Lung (tissue), 12 donors: ENCODE results near the gene SP6. TPM values are rescaled to one million over a fixed set of nuclear protein-coding genes. Genes with fewer than 3 reads are reported as not detected.

Experiments used
- ATAC-seq: fragments of 200-7000 bp; cut with Tn5 transposase; one replicate; pipeline ENCODE4 v1.9.1; 2020; ENCODE audit warnings: moderate number of reproducible peaks; ENCODE audit not compliant: insufficient read depth, low FRiP score
- DNase-seq, 3 donors: peaks; one replicate each; pipeline ENCODE4 v3.0.0-alpha.2; 2013 to 2017
- H3K27ac ChIP-seq, 2 donors: one replicate each; pipeline ENCODE4 v1.5.1; 2013; ENCODE audit warnings: mild to moderate bottlenecking in 2 of 2, moderate library complexity in 2 of 2, control low read depth in 1 of 2, inconsistent platforms in 1 of 2, low read depth in 1 of 2, low read length in 1 of 2
- H3K27me3 ChIP-seq, 3 donors: one replicate each; pipeline ENCODE4 v1.5.1; 2013; ENCODE audit warnings: low read length in 2 of 3; ENCODE audit not compliant: control insufficient read depth in 3 of 3, insufficient read depth in 3 of 3
- H3K36me3 ChIP-seq, 4 donors: one replicate each; pipeline ENCODE4 v1.5.1; 2013; ENCODE audit warnings: low read length in 4 of 4, mild to moderate bottlenecking in 1 of 4, moderate library complexity in 1 of 4; ENCODE audit not compliant: control insufficient read depth in 4 of 4, insufficient read depth in 4 of 4
- H3K4me1 ChIP-seq, 5 donors: one replicate each; pipeline ENCODE4 v1.5.1; 2013; ENCODE audit warnings: low read length in 5 of 5, mild to moderate bottlenecking in 2 of 5, moderate library complexity in 1 of 5; ENCODE audit not compliant: control insufficient read depth in 5 of 5, insufficient read depth in 5 of 5
- H3K4me3 ChIP-seq: one replicate; pipeline ENCODE4 v1.5.1; 2013; ENCODE audit warnings: mild to moderate bottlenecking, control low read depth, moderate library complexity
- H3K9ac ChIP-seq, 2 donors: one replicate each; pipeline ENCODE4 v1.5.1; 2013; ENCODE audit warnings: low read length in 2 of 2, control low read depth in 1 of 2; ENCODE audit not compliant: insufficient read depth in 1 of 2
- H3K9me3 ChIP-seq, 4 donors: one replicate each; pipeline ENCODE4 v1.5.1; 2013; ENCODE audit warnings: low read length in 3 of 4, mild to moderate bottlenecking in 1 of 4, moderate library complexity in 1 of 4; ENCODE audit not compliant: control insufficient read depth in 4 of 4, insufficient read depth in 3 of 4
- WGBS, 2 donors: extraction: QIAGEN DNeasy Blood & Tissue Kit; methylation state at CpG; one replicate each; pipeline ENCODE4 v1.1.7; 2013; 5-methylcytosine and 5-hydroxymethylcytosine counted together
- polyA plus RNA-seq, 2 donors: library from polyadenylated mRNA; stranded (reverse); fragments of 200-250 nt; gene quantifications; one replicate each; pipeline ENCODE4 v1.2.1, GENCODE V29; 2013
- total RNA-seq, 2 donors: library from RNA; depleted of rRNA in 1 of 2; stranded (reverse); fragments of >200 nt in 1 of 2; gene quantifications; one replicate each; pipeline ENCODE4 v1.2.1, GENCODE V29; 2014 to 2021
- TF ChIP-seq, protein P1 (sequence below): IDR thresholded peaks from 2 replicates; pipeline ENCODE4 v1.5.1; 2012; ENCODE audit warnings: mild to moderate bottlenecking; ENCODE audit errors: control extremely low read depth, extremely low read depth
- donor health status: control.
- donor health status: control.
- donor health status: Bipolar disorder and iron deficiency.
- donor health status: healthy.
- donor health status: DM: yes; HTN: yes; CAD: no.

SP6 gene
- total and polyA plus RNA-seq, 4 donors = 2.3 to 4.5 (median 3.5) TPM

DNA sequence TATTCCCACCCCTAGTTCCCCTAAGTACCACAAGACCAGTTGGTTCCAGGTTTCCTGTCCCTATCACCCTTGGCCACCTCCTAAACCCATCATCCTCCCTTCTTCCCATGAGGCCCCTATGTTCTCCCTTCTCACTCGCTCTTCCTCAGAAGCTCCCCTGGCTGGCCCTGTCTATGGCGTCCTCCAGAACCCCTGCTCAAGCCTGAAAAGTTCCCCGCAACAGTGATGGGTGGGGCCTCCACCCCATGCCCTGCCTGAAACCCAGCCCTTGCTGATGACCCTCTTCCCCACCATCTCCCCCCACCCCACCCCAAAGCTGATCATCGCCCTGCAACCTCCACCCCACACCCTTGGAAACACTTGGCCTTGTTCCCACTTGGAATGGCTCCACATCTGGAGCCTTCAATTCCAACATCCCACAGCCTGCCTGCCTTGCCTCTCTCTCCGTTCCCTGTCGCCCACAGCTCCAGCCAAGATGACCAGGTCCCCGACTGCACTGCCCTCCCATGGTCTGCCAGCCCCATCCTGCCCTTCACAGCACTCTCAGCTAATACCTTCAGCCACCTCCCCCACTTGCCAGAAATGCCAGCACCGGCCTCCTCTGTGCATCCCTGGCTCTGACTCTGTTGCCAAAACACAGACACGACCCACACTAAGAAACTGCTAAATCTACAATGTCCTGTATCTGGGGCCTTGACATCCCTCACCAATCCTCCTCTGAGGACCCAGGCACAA, 39.9 kb downstream of the SP6 start:
- DNase-seq (no peak), ATAC-seq (no peak)
- Histone ChIP-seq H3K9me3 (no peaks in the 10 kb centered on the region), H3K27me3 (no peaks in the 10 kb centered on the region), H3K4me1 (peaks cover 0 to 9% (median 3%) of the 10 kb centered on the region in 5 donors), H3K36me3 (peaks cover 3 to 70% (median 17%) of the 10 kb centered on the region in 4 donors), H3K4me3 (no peak overlapping the region), H3K9ac (no peak overlapping the region), H3K27ac (peak overlapping the region in 1 of 2 donors; percentile 9)
- TF ChIP-seq, protein P1, sequence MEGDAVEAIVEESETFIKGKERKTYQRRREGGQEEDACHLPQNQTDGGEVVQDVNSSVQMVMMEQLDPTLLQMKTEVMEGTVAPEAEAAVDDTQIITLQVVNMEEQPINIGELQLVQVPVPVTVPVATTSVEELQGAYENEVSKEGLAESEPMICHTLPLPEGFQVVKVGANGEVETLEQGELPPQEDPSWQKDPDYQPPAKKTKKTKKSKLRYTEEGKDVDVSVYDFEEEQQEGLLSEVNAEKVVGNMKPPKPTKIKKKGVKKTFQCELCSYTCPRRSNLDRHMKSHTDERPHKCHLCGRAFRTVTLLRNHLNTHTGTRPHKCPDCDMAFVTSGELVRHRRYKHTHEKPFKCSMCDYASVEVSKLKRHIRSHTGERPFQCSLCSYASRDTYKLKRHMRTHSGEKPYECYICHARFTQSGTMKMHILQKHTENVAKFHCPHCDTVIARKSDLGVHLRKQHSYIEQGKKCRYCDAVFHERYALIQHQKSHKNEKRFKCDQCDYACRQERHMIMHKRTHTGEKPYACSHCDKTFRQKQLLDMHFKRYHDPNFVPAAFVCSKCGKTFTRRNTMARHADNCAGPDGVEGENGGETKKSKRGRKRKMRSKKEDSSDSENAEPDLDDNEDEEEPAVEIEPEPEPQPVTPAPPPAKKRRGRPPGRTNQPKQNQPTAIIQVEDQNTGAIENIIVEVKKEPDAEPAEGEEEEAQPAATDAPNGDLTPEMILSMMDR = no peak
- WGBS, 2 donors = 80 to 86% methylated on average over 9 of the region's 9 CpGs

DNA sequence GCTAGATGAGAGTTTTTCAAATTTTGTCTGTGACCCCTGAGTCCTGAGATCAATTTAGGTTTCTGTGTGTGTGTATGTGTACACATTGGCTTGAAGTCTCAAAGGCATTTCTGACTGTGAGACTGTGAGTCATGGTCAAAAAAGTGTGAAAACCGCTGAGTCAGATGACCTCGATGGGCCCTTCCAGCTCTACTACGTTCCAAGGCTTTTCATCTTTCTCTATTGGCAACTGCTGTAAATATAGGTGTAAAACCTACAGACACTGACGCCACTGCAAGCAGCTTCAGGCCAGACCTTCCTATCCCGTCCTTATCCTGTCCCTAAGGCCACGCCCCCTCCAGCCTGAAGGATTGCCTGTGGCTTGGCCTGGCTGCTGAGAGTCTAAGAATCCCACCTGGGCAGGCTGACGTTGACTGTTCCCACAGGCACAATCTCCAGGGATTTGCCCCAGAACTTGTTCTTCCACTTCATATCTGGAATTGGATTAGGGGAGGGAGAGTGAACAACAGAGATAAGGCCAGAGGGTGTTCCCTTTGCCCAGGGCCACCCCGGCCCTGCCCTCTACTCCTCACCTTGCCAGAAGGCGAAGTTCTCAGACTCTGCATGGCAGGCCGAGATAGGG, 40.7 kb downstream of the SP6 start:
- H3K4me1 ChIP-seq = peaks cover 0 to 9% (median 3%) of the 10 kb centered on the region in 5 donors
- TF ChIP-seq, protein P1 = no peak
- no peak overlapping the region for H3K4me3 ChIP-seq
- ATAC-seq = peak; percentile 54
- whole genome bisulfite sequencing, 2 donors = 61 to 81% methylated on average over 10 of the region's 10 CpGs
- peak in 2 of 3 donors; percentile 32 to 81 for DNase-seq
- H3K36me3 ChIP-seq = peaks cover 3 to 64% (median 15%) of the 10 kb centered on the region in 4 donors
- no peaks in the 10 kb centered on the region for H3K9me3 ChIP-seq
- no peaks in the 10 kb centered on the region for H3K27me3 ChIP-seq
- H3K9ac ChIP-seq = no peak overlapping the region
- H3K27ac ChIP-seq = peak overlapping the region in 1 of 2 donors; percentile 8

DNA sequence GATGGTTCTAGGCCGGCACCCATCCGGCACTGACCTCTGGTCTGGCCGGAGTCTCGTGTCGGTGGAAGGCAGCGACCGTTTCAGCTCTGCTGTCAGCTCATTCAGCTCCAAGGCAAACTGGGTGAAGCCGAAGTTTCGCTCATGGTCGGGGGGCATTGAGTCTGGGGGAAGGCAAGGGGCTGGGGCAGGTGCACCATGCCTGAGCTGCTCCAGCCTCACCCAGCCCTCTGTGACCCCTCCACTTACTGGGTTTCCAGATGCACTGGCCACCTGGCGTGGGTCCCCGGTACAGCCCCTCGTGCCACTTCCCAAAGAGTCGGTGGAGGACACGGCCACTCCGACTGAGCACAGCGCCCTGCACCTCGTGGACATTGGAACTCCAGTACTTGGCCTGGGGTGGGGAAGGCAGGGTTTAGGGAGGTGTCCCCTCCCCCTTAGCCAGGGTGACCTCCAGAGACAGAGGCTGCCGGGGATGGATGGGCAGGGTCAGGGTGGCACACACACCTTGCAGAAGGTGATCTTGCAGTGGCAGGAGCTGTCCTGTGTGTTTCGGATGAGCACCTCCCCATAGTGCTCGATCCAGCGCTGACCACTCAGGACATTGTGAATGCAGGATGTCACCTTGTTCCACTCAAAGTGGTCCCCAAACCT, 42.0 kb downstream of the SP6 start:
- Histone ChIP-seq H3K36me3 (peaks cover 3 to 51% (median 14%) of the 10 kb centered on the region in 4 donors), H3K27ac (no peak overlapping the region), H3K4me3 (no peak overlapping the region), H3K9ac (no peak overlapping the region), H3K4me1 (peaks cover 0 to 9% (median 3%) of the 10 kb centered on the region in 5 donors), H3K27me3 (no peaks in the 10 kb centered on the region), H3K9me3 (no peaks in the 10 kb centered on the region)
- no peak for ATAC-seq
- DNase-seq = no peak
- TF ChIP-seq, protein P1 = no peak
- WGBS, 2 donors = 95% methylated on average over 22 of the region's 22 CpGs
